NCI-H526 (cell line): ENCODE results near the gene PPP1R18.
A peak's percentile ranks its signal among the peaks of the same experiment; 100 is the strongest.
"Not testable (repeated sequence)": the region's sequence is repeated elsewhere in the genome, so short reads cannot be mapped to it uniquely, and the experiment has no call there.

Experiments
- DNase-seq, 2 experiments: peaks; one replicate each; lab custom pipeline; 2025; lab: John Stamatoyannopoulos, UW

The PPP1R18 gene

DNA sequence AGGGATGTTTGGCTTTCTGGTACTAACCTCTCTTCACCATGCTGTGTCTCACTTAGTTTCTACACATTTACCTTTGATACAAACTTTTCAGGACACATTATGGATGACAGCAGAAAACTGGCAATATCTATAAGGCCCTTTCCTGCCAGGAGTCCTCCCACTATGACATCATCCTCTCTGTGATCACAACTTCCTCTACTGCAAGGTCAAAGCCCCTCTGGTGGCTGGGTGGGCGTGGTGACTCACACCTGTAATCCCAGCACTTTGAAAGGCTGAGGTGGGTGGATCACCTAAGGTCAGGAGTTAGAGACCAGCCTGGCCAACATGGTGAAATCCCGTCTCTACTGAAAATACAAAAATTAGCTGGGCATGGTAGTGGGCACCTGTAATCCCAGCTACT, 20.1 kb downstream of the PPP1R18 start:
- DNase-seq, result not testable (repeated sequence)

DNA sequence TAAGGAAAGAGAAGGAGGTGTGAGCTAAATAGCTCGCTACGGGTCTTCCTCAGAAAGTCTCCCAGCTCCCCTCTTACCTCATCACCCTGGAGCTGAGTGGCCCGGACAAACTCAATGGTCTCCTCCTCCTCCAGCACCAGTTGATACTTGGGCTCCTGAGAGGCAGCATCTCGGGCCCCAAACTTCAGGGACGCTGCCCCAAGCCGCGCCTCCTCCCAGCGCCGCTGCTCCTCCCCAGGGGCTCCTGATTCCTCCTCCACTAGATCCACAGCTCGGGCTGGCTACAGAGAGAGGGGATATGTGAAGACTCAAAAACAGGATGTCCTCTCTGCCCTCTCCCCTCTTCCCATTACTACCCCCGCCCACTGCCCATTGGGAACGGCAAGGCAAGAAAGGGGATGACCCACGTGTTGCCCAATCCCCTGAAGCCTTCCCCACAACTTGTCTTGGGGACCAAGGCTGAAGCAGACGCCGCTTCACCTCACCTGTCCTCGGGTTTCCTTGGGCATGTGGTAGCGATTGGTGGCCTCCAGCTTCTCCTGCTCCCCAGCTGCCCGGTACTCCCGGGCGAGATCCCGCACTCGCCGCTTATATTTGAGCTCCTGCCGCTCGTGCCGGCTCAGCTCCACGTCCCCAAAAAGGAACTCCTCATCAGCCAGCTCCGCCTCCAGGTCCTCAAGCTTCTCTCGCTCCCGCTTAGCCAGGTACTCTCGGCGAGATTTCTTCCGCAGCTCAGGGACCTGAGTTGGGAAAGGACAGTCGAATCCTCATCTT, 21.3 kb downstream of the PPP1R18 start:
- DNase-seq, result no peak

- not testable (repeated sequence) for DNase-seq
Observed at GRCh38 chr6:30657922-30658321, 28.5 kb downstream of the PPP1R18 start.

- no peak for DNase-seq
Observed at GRCh38 chr6:30657454-30657853, 29.0 kb downstream of the PPP1R18 start.

GRCh38 chr6:30656513-30656912, 29.9 kb downstream of the PPP1R18 start:
- no peak for DNase-seq

GRCh38 chr6:30655743-30656094, 30.7 kb downstream of the PPP1R18 start:
- DNase-seq, result no peak

- DNase-seq, result no peak
Observed at GRCh38 chr6:30654798-30655742, 31.4 kb downstream of the PPP1R18 start.

DNA sequence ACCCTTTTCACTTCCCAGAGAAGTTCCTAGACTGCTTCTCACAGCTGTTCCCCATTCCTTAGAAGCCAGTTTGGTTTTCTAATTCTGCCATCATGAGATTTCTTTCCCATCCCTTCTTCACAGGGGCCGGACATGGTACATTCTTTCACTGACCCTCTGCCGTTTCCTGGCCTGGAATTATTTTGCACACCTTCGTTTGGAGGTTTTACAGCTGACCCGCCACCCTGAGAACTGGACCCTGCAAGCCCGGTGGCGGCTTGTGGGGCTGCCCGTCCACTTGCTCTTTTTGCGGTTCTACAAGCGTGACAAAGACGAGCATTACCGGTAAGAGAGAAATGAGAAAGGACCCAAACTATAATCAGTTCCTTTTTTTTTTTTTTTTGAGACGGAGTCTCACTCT, 35.3 kb downstream of the PPP1R18 start:
- no peak for DNase-seq

DNA sequence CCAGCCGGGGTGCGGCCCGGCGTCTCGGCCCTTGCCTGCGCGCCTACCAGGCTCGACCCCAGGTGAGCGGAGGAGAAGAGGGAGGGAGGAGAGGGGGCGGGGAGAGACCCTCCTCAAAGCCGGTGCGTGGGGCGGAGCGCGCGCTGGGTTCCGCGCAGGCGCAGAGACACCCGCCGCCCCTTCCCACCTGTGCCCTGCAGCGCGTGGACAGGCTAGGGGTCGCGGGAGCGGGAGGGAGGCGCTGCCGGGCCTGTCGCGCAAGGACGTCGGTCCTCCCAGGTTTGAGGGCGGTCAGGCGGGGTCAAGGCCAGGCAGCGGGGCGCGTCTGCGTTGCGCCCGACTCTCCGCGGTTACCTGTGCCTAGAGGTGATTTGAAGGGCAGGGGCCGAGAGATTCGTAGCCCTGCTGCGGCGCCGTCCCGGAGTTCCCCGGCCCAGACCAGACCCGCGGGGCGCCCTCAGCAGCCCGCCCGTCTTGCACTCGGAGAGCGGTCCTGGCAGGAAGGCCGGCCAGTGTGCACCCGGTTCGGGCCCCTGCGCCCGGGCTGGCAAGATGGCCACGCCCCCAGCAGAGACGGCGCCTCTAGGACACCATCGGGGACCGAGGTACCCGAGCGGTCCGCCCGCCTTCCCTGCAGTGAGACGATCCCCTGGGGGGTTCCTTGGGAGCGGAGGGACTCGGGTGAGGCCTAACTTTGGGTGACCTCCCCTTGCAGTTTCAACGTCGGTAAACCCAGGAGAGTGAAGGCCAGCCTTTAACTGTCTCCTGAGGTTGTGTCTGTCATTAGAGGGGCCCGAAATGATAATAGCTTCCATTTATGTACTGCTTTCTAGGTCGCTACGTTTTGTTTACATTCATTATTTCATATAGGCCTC, 39.0 kb downstream of the PPP1R18 start:
- peak; percentile 85 to 94 for DNase-seq

- peak; percentile 85 to 94 for DNase-seq
Observed at GRCh38 chr6:30646450-30647241, 39.8 kb downstream of the PPP1R18 start, which contains the start of gene C6orf136. C6orf136 (plus strand) TSS chr6:30647133; CDS start chr6:30647232, 99 bp downstream.

GRCh38 chr6:30645989-30646388, 40.5 kb downstream of the PPP1R18 start:
- DNase-seq, result no peak

DNA sequence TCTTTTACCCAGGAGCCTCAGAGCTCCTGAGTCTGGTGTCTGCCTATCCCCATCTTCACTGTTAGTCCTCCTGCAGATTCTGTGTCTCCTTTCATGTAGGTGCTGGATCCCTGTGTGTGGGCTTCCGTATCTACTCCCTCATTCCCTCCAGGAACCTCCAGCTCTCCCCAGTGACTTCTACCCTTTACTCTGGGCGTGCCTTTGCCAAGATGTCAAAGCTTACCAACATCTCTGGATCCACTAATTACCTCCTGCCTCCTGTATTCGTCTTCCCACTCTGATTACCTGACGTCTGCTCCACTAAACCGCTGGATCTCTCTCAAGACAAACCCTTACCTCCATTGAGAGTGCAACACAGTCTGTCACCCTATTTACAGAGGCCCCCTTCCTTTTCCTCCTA, 41.7 kb downstream of the PPP1R18 start:
- no peak for DNase-seq

DNA sequence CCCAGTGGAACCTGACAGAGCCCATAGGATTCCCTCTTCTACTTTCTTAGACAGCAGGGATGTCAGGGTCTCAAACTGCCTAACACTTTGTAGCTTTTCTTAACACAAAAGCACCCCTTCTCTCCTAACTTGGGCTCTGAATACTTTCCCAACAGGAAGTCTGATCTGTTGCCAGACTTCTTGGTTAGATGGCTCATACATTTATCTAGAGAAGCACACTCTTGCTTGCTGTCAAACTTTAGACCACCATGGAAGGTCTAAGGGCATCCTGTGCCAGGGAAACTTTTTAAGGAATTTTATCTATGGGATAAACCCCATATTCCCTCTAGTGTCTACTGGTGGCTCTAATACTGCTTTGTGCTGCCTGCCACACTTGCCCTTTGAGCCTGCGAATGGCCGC, 42.8 kb downstream of the PPP1R18 start:
- no peak for DNase-seq

GRCh38 chr6:30641048-30641447, 45.4 kb downstream of the PPP1R18 start:
- no peak for DNase-seq

DNA sequence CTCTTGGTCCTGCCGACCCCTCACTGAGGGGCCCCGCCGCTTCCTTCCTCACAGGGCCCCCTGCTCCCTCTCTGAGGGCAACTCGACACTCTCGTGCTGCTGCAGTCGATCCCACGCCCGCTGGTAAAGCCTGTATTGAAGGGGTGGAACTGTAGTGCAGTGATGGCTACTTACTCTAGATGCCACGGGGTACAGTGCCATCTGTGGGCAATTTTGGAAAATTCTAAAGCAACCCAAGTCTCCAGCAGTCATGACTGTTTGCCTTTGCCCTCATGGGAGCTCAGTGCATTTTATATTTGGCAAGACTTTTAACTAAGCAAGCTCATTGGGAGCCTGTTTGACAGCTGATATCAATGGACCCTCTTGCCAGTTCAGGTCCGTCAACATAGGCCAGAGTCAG, 46.0 kb downstream of the PPP1R18 start:
- no peak for DNase-seq

DNA sequence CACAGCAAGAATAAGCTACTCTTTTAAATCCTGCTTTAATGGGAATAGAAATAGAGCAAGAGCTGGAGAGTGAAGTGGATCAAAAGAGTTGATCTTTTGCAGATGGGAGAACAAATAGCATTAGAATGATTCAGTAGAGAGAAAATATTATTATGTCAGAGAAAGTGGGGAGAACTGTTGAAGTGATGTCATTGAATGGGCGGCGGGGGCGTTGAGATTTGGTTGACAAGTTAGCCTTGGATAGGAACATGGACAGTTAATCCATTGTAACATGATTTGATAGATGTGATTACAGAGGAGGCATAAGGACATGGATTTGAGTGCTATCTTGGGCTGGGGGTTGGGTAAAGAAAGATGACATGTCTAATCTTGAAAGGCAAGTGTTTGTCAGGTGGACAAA, 50.6 kb downstream of the PPP1R18 start:
- no peak for DNase-seq

DNA sequence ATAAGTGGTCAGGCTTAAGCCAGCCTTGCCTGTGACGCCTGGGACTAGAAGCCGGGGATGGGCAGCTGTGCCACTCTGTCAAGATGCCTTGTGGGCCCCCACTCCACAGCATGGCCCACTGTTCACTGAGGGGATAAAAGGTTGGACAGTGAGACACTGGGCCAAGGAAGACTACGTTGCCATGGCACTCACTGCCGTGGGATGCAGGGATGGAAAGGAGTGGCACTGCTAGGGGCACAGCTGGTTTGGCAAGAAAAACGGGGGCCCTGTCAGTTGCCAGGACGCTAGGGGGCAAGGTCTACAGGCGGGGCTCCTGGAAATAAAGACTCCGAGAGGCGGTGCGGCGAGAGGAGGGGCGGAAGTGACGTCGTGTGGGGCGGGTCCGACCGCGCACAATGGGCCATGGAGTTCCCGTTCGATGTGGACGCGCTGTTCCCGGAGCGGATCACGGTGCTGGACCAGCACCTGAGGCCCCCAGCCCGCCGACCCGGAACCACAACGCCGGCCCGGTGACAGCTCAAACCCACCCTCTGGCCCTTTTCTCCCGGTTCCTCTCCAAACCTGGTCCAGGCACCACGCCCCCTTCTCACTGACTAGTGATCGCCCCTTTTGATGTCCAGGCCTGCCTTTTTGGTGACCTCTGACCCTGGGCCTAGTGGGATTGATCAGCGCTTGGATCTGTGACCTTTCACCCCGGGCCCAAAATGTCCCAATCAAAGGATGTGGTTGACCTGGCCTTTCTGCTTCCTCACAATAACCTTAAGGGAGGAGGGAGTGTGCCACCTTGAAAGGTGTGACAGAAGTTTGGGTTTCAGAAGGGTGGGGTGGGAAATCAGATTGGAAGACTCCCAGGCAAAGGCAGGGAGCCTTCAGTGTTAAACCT, 59.7 kb downstream of the PPP1R18 start, which contains the start of gene ATAT1:
Gene ATAT1, plus strand, starts transcription at position 391 of the 883 bp plus-strand sequence.
- DNase-seq, result peak; percentile 71 to 86
